Measurements from ENCODE around the gene ZNF263. TPM values are rescaled to one million over a fixed set of nuclear protein-coding genes. Genes with fewer than 3 reads are reported as not detected.
A peak's percentile ranks its signal among the peaks of the same experiment; 100 is the strongest.
"Not testable (repeated sequence)": the region's sequence is repeated elsewhere in the genome, so short reads cannot be mapped to it uniquely, and the experiment has no call there.

The ZNF263 gene
- total RNA-seq, 1 experiment from 2014 or later = 34.8 TPM

DNA sequence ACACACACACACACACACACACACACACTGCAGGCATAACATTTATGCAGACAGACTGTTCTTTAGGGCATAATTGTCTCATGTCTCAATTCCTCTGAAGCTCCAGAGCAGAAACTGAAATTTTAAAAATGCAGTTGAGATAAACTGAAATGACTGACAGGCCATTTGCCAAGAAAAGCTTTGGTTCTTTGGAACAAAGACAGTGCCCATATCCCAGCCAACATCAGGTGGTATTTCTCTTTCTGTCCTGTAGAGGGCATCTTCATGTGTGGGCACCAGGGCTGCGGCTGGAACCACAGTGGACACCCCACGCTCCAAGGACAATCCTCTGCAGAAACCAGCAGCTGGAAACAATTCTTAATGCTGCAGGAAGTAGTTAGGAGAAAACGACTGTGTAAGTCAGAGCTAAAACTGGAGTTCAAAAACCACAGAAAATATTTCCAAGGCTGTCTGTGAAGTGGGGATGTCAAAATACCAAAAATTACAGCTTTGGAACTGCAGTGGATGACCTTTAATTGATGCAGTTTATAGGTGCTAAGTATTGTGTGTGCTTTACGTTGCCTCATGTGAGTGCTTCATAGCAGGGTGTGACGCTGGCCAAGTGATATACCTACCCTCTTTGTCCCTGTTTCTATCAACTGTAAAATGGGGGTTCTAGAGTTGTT lies 16.3 kb upstream of the ZNF263 start:
- Histone ChIP-seq H3K27ac (ENCODE audit: low read depth, low read length, poor library complexity, severe bottlenecking) (no peak overlapping the region), H3K9me3 (ENCODE audit: low read depth, low read length, poor library complexity, severe bottlenecking) (peaks cover 6% of the 10 kb centered on the region), H3K36me3 (ENCODE audit: insufficient read depth, low read length, poor library complexity, severe bottlenecking) (no peaks in the 10 kb centered on the region), H3K4me3 (ENCODE audit: low read depth, low read length, poor library complexity, severe bottlenecking) (no peak overlapping the region), H3K27me3 (replicated peaks; ENCODE audit: insufficient read depth, low read depth, low read length, poor library complexity) (no peaks in the 10 kb centered on the region), H3K4me1 (ENCODE audit: insufficient read depth, low read length, poor library complexity, severe bottlenecking) (no peaks in the 10 kb centered on the region)
- no TSS peak for BruUV-seq (replicated peaks)
- peak; percentile 64 for DNase-seq (ENCODE audit: low spot score)
- intact Hi-C loops (cut with micrococcal nuclease; ENCODE audit: unreplicated experiment) = loop anchor here (10.0 kb wide), 1 partner anchor 238 kb away; the partner anchor contains the start of gene CLUAP1
- no peak for TF ChIP-seq EZH2 (IDR thresholded peaks at IDR 0.05; ENCODE audit: borderline replicate concordance, low read depth, low read length, poor library complexity, severe bottlenecking)
- TF ChIP-seq, protein P1, sequence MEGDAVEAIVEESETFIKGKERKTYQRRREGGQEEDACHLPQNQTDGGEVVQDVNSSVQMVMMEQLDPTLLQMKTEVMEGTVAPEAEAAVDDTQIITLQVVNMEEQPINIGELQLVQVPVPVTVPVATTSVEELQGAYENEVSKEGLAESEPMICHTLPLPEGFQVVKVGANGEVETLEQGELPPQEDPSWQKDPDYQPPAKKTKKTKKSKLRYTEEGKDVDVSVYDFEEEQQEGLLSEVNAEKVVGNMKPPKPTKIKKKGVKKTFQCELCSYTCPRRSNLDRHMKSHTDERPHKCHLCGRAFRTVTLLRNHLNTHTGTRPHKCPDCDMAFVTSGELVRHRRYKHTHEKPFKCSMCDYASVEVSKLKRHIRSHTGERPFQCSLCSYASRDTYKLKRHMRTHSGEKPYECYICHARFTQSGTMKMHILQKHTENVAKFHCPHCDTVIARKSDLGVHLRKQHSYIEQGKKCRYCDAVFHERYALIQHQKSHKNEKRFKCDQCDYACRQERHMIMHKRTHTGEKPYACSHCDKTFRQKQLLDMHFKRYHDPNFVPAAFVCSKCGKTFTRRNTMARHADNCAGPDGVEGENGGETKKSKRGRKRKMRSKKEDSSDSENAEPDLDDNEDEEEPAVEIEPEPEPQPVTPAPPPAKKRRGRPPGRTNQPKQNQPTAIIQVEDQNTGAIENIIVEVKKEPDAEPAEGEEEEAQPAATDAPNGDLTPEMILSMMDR (conservative IDR thresholded peaks at IDR 0.05; ENCODE audit: low read depth, low read length) = peak; percentile 66
- ChIA-PET CTCF (interaction anchor here (0.7 to 1.0 kb wide), 3 partner anchors 15 to 35 kb away, joined by 3 read pairs; partner anchors contain the start of gene ZNF200), POLR2A (ENCODE audit: low non-redundant PET) (interaction anchor here (0.6 kb wide), 3 partner anchors 146 to 234 kb away, joined by 3 to 7 read pairs (median 3); no protein-coding TSS in a partner anchor)

- Histone ChIP-seq H3K36me3 (ENCODE audit: insufficient read depth, low read length, poor library complexity, severe bottlenecking) (no peaks in the 10 kb centered on the region), H3K9me3 (ENCODE audit: low read depth, low read length, poor library complexity, severe bottlenecking) (peaks cover 6% of the 10 kb centered on the region), H3K27ac (ENCODE audit: low read depth, low read length, poor library complexity, severe bottlenecking) (no peak overlapping the region), H3K27me3 (replicated peaks; ENCODE audit: insufficient read depth, low read depth, low read length, poor library complexity) (no peaks in the 10 kb centered on the region), H3K4me3 (ENCODE audit: low read depth, low read length, poor library complexity, severe bottlenecking) (no peak overlapping the region), H3K4me1 (ENCODE audit: insufficient read depth, low read length, poor library complexity, severe bottlenecking) (no peaks in the 10 kb centered on the region)
- DNase-seq (ENCODE audit: low spot score) = no peak
- POLR2A ChIA-PET (ENCODE audit: low non-redundant PET) = no interaction called here
- intact Hi-C loops (cut with micrococcal nuclease; ENCODE audit: unreplicated experiment) = loop anchor here (10.0 kb wide), 1 partner anchor 237 kb away; the partner anchor contains the start of gene CLUAP1
- BruUV-seq (replicated peaks) = no TSS peak
- TF ChIP-seq, protein P1 (conservative IDR thresholded peaks at IDR 0.05; ENCODE audit: low read depth, low read length) = no peak
- no peak for TF ChIP-seq EZH2 (IDR thresholded peaks at IDR 0.05; ENCODE audit: borderline replicate concordance, low read depth, low read length, poor library complexity, severe bottlenecking)
- CTCF ChIA-PET = no interaction called here
Observed at GRCh38 chr16:3268294-3268693, 15.0 kb upstream of the ZNF263 start.

DNA sequence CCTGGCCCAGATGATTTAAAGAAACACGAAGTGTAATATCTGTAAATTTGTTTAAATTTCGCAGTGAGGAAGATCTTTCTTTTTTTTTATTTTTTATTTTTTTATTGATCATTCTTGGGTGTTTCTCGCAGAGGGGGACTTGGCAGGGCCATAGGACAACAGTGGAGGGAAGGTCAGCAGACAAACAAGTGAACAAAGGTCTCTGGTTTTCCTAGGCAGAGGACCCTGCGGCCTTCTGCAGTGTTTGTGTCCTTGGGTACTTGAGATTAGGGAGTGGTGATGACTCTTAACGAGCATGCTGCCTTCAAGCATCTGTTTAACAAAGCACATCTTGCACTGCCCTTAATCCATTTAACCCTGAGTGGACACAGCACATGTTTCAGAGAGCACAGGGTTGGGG lies 12.6 kb upstream of the ZNF263 start:
- H3K27me3 ChIP-seq (replicated peaks; ENCODE audit: insufficient read depth, low read depth, low read length, poor library complexity); BruUV-seq (replicated peaks); H3K4me1 ChIP-seq (ENCODE audit: insufficient read depth, low read length, poor library complexity, severe bottlenecking); DNase-seq (ENCODE audit: low spot score); POLR2A ChIA-PET (ENCODE audit: low non-redundant PET); H3K4me3 ChIP-seq (ENCODE audit: low read depth, low read length, poor library complexity, severe bottlenecking); H3K36me3 ChIP-seq (ENCODE audit: insufficient read depth, low read length, poor library complexity, severe bottlenecking); intact Hi-C loops (cut with micrococcal nuclease; ENCODE audit: unreplicated experiment); CTCF ChIA-PET; H3K27ac ChIP-seq (ENCODE audit: low read depth, low read length, poor library complexity, severe bottlenecking); H3K9me3 ChIP-seq (ENCODE audit: low read depth, low read length, poor library complexity, severe bottlenecking): not testable (repeated sequence)

DNA sequence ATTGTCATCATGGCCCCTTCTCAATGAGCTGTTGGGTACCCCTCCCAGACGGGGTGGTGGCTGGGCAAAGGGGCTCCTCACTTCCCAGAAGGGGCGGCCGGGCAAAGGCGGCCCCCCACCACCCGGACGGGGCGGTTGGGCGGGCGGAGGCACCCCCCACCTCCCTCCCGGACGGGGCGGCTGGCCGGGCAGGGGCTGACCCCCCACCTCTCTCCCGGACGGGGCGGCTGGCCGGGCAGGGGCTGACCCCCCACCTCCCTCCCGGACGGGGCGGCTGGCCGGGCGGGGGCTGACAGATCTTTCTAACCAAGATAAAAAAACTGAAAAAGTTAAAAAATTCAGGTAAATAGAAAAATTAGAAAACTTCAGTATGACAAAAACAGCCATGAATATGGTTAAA lies 12.0 kb upstream of the ZNF263 start:
- POLR2A ChIA-PET (ENCODE audit: low non-redundant PET); H3K4me3 ChIP-seq (ENCODE audit: low read depth, low read length, poor library complexity, severe bottlenecking); H3K27me3 ChIP-seq (replicated peaks; ENCODE audit: insufficient read depth, low read depth, low read length, poor library complexity); DNase-seq (ENCODE audit: low spot score); H3K27ac ChIP-seq (ENCODE audit: low read depth, low read length, poor library complexity, severe bottlenecking); H3K9me3 ChIP-seq (ENCODE audit: low read depth, low read length, poor library complexity, severe bottlenecking); H3K36me3 ChIP-seq (ENCODE audit: insufficient read depth, low read length, poor library complexity, severe bottlenecking); CTCF ChIA-PET; intact Hi-C loops (cut with micrococcal nuclease; ENCODE audit: unreplicated experiment); BruUV-seq (replicated peaks); H3K4me1 ChIP-seq (ENCODE audit: insufficient read depth, low read length, poor library complexity, severe bottlenecking): not testable (repeated sequence)
